Panc1 (cell line): ENCODE data around the gene EDC3. TPM values are rescaled to one million over a fixed set of nuclear protein-coding genes. Genes with fewer than 3 reads are reported as not detected.

Source experiments
- ATAC-seq: fragments of 200-7000 bp; cut with Tn5 transposase; 2 replicates; pipeline ENCODE4 v1.9.1; 2020; ENCODE audit warnings: mild to moderate bottlenecking, moderate library complexity
- BruUV-seq: library from RNA; stranded (reverse); fragments of 400-500 nt; replicated peaks from 2 replicates; lab custom pipeline; 2021; lab: Mats Ljungman, UMichigan
- CTCF ChIA-PET: fragments of 300-600 bp; sonication (Branson Sonifier 250); formaldehyde crosslinking; loops from one replicate; lab custom pipeline; 2022; ENCODE audit warnings: antibody characterized with exemption; lab: Charles Lee
- POLR2A ChIA-PET: fragments of 300-600 bp; sonication (Branson Sonifier 250); formaldehyde crosslinking; loops from one replicate; lab custom pipeline; 2022; ENCODE audit warnings: antibody characterized with exemption; lab: Charles Lee
- DNase-seq: peaks from one replicate; pipeline ENCODE4 v3.0.0-alpha.2; 2010; ENCODE audit warnings: low read depth, low spot score
- H3K27ac ChIP-seq: 2 replicates; pipeline ENCODE4 v1.5.1; 2011; ENCODE audit warnings: mild to moderate bottlenecking, low read length, inconsistent platforms
- H3K27me3 ChIP-seq: fragments of 200-500 bp; sonication (Bioruptor generic); 2 replicates; pipeline ENCODE4 v1.6.0; 2014; ENCODE audit warnings: low read length, inconsistent platforms; ENCODE audit not compliant: control insufficient read depth, insufficient read depth
- H3K36me3 ChIP-seq: fragments of 200-500 bp; sonication (Bioruptor generic); 2 replicates; pipeline ENCODE4 v1.5.1; 2014; ENCODE audit warnings: inconsistent platforms, mild to moderate bottlenecking, low read length, moderate library complexity; ENCODE audit not compliant: control insufficient read depth, insufficient read depth
- H3K4me1 ChIP-seq: 2 replicates; pipeline ENCODE4 v1.5.1; 2011; ENCODE audit warnings: inconsistent platforms, mild to moderate bottlenecking, low read length, moderate library complexity; ENCODE audit not compliant: control insufficient read depth, insufficient read depth
- H3K4me3 ChIP-seq, 2 experiments: 2 replicates each; pipeline ENCODE4 v1.5.1; 2011 to 2012; ENCODE audit warnings: low read depth in 2 of 2, low read length in 2 of 2, mild to moderate bottlenecking in 2 of 2, inconsistent platforms in 1 of 2, moderate library complexity in 1 of 2
- H3K9me3 ChIP-seq: fragments of 200-500 bp; sonication (Bioruptor generic); 2 replicates; pipeline ENCODE4 v1.5.1; 2014; ENCODE audit warnings: low read depth, mild to moderate bottlenecking, inconsistent platforms, low read length, moderate library complexity; ENCODE audit not compliant: control insufficient read depth, insufficient read depth
- CTCF ChIP-seq: fragments of 450-650 bp; IDR thresholded peaks from 2 replicates; pipeline ENCODE4 v1.5.1; 2017; ENCODE audit warnings: mild to moderate bottlenecking
- POLR2AphosphoS5 ChIP-seq: IDR thresholded peaks from 2 replicates; pipeline ENCODE4 v1.6.1; 2012; ENCODE audit warnings: mild to moderate bottlenecking, low read depth, low read length, moderate library complexity
- REST ChIP-seq, 2 experiments: IDR thresholded peaks; 2 replicates each; pipeline ENCODE4 v1.6.1; 2011 to 2012; ENCODE audit warnings: low read depth in 2 of 2, control low read depth in 1 of 2, low read length in 1 of 2, mild to moderate bottlenecking in 1 of 2, moderate library complexity in 1 of 2; ENCODE audit not compliant: insufficient read depth in 1 of 2
- SIN3A ChIP-seq: IDR thresholded peaks from 2 replicates; pipeline ENCODE4 v1.6.1; 2012; ENCODE audit warnings: low read depth, mild to moderate bottlenecking, low read length, moderate library complexity, borderline replicate concordance; ENCODE audit not compliant: insufficient read depth
- TCF7L2 ChIP-seq: IDR thresholded peaks from 2 replicates; pipeline ENCODE4 v1.6.1; 2011; ENCODE audit warnings: mild to moderate bottlenecking, low read depth, low read length, inconsistent platforms
- in situ Hi-C: cut with HindIII; loops from 2 replicates; pipeline ENCODE4 v1.10.0; 2016; ENCODE audit warnings: low sequenced_read_pairs, low pct_unique_long_range_greater_than_20kb
- intact Hi-C: fragments of 100-400 bp; cut with micrococcal nuclease; formaldehyde crosslinking; loops from one replicate; pipeline ENCODE4 v1.10.0; 2022; ENCODE audit not compliant: unreplicated experiment
- total RNA-seq: library from RNA; stranded (reverse); gene quantifications from one replicate; pipeline ENCODE4 v1.2.1, GENCODE V29; 2021; ENCODE audit not compliant: unreplicated experiment

The EDC3 gene
- total RNA-seq, 1 experiment from 2014 or later: 45.5 TPM

DNA sequence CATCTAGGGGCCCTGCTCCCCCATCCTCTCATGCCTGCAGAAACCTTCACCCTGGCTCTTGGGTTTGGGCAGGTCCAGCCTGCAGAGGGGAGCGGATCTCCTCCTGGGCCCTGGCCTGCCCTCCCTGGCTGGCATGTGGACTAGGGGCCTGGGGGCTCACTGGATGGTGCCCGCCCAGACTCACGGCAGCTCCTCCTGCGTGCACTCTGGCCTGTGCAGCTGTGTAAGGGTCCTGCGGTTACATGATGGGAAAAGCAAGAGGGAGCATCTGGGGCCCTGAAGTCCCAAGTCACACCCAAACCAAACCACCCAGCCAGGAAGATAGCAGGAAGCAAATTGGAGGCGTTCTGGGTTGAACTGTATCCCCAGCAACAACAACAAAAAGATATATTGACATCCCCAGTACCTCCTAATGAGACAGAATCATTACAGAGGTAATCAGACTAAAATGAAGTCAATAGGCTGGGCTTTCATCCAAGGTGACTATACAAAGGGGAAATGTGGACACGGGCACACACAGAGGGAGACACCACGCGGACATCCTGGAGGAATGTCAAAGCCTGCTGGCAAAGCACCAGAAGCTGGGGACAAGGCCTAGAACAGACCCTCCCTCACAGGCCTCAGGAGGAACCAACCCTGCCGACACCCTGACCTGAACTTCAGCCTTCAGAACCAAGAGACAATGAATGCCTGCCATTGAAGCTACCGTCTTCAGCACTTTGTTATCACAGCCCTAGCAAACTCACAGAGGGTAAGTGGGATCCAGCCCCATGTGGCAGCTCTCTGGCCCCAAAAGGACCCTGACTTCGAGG is 90.6 kb downstream of the EDC3 start:
- Histone ChIP-seq H3K4me1 (no peaks in the 10 kb centered on the region), H3K9me3 (no peaks in the 10 kb centered on the region), H3K4me3 (no peak overlapping the region), H3K27ac (no peak overlapping the region), H3K36me3 (no peaks in the 10 kb centered on the region), H3K27me3 (no peaks in the 10 kb centered on the region)
- TF ChIP-seq TCF7L2: no peak
- TF ChIP-seq SIN3A: no peak
- TF ChIP-seq REST (IDR thresholded peaks at IDR 0.05; ENCODE audit: insufficient read depth in 1 of 2, low read depth in 2 of 2, low read length in 1 of 2): no peak
- TF ChIP-seq POLR2AphosphoS5: no peak
- no peak for TF ChIP-seq CTCF
- in situ Hi-C loops: no loop called here
- DNase-seq (no peak), ATAC-seq (no peak)
- intact Hi-C loops: no loop called here
- POLR2A ChIA-PET: interaction anchor here (0.5 to 0.7 kb wide), 2 partner anchors 146 to 939 kb away, joined by 3 read pairs; no protein-coding TSS in a partner anchor
- no TSS peak for BruUV-seq
- CTCF ChIA-PET: no interaction called here

DNA sequence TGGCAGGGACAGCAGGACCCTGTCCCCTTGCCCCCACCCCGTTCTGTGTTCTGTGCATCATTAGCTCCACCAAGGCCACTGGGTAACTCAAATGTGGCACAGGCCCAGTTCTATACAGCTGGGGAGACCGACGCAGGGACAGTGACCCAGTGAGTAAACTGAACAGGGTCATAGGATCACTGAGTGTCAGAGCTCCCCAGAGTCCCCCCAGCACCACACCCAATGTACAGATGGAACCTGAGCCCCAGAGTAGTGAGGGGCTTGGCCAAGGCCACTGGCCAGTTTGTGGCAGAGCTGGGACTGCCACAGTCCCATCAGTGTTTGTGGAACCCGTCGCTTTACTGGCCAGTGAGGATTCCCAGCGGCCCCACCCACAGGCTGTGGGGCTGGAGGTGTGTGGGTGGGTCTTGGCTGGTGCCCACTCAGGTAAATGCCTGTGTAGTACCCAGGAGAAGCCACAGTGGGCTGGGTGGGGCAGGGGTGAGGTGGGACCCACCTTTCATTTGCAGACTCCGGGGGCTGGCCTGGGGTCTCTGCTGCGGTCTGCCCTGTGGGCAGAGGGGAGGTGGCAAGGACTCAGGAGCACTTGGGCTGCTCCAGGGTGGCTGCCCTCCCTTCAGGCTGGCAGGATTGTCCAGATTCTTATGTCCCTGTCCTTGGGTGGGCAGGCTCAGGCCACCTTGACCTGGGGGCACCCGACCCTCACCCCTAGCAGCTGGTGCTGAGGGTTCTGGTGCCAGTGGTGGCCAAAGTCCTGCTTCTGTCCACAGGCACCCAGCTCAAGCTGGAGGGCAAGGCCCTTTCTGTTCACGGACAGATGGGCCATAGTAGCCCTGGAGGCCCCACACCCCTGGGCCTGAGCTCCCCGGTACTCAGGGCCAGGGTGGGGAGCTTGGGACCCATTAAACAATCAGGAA is 91.8 kb downstream of the EDC3 start:
- Histone ChIP-seq H3K27me3 (no peaks in the 10 kb centered on the region), H3K27ac (no peak overlapping the region), H3K4me3 (no peak overlapping the region), H3K36me3 (no peaks in the 10 kb centered on the region), H3K4me1 (peaks cover 3% of the 10 kb centered on the region), H3K9me3 (no peaks in the 10 kb centered on the region)
- no peak for DNase-seq
- in situ Hi-C loops (no loop called here), intact Hi-C loops (no loop called here)
- TF ChIP-seq CTCF (no peak), TCF7L2 (no peak), REST (IDR thresholded peaks at IDR 0.05; ENCODE audit: insufficient read depth in 1 of 2, low read depth in 2 of 2, low read length in 1 of 2) (no peak), SIN3A (no peak), POLR2AphosphoS5 (no peak)
- ATAC-seq: no peak
- no TSS peak for BruUV-seq
- CTCF ChIA-PET: no interaction called here
- POLR2A ChIA-PET: interaction anchor here (0.5 kb wide), 1 partner anchor 145 kb away, joined by 3 read pairs; no protein-coding TSS in a partner anchor
